GM21717 (cell line): Measurements from ENCODE around the gene BCAP29.

Source experiments
- ATAC-seq: cut with Tn5 transposase; IDR thresholded peaks from one replicate; pipeline ENCODE4 v1.9.1; 2021; ENCODE audit warnings: mild to moderate bottlenecking, moderate library complexity; ENCODE audit not compliant: unreplicated experiment

Gene BCAP29

DNA sequence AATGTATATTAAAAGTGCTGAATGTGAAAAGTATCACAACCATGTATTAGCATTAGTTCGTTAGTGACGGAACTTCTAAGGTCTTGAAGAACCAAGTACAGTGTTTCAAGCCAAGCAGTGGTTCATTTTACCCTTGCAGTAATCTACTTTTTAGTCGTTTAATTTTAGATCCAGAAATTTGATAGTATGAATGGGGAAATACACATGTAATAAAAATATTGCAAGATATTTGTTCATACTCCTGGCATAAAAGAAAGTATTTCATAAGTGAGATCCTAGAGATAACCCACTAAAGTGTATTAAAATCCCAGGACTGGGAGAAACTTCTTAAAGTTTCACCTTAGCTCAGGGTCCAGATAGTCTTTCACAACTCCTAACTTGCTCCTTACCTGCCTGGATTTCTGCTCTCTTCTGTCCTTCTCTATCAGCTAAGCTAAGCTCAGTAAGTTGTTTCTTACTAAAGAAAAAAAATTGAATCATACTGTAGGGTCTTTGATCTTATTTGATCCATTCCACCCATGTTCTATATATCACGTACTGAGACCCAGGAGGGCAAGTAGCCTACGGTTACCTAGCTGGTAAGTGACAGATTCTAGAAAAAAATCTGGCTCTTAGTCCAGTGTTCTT lies 1.5 kb downstream of the BCAP29 start:
- no peak for ATAC-seq

DNA sequence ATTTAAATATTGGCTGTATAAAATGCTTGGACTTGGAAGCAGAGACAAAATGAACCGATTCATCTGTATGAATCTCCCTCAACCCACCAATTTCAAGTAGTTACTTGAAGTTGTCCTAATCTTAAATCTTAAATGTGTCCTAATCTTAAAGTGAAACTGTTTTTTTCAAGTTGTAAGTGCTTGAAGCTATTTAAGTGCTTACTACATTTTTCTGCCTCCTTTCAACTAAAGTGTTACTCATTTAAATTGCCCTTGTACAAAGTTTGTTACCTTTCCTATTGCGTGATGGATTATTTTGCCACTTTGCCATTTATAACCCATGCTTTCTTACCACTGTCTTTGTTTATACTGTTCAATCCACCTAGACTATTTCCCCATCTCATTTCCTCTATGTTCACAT lies 2.8 kb downstream of the BCAP29 start:
- no peak for ATAC-seq

DNA sequence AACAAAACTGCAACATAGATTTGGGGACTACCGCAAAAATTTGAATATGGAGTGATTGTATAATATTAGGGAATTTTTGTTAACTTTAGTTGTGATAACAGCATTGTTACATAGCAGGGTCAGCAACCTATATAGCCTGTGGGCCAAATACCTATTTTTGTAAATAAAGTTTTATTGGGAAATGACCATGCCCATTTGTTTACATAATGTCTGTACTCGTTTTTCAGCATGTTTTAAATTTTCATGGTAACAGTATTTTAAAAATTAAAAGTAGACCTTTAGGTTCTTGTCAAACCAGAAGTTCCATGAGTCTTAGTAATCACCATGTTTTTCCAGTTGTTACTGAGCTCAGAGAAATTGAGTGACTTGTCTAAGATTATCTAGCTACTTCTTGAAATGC lies 4.7 kb downstream of the BCAP29 start:
- no peak for ATAC-seq

DNA sequence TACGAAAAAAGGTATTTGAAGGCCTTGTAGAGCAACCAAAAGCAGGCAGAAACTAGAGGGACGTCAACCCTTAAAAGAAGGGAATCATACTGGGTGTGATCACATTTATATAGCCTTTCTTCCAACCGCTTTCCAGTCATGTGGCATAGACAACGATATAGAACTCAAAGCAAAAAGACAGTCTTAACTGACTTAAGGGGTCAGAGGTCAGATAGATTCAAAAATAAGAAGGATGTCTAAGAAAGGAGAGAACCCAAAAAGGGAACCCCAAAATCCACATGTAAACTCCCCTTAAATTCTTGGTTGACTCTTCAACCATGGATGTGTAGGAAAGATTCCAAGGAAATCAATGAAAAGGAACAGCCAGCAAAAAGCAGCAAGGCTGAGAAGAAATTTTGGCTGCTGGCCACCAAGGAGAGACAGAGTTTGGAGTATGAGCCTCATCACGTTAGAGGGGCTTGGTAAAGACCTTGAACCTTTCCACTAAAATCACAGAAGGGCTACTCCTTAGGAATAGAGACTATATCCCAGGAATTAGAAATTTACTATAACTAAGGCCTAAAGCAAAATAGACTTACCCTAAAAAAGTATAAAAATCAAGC lies 8.6 kb downstream of the BCAP29 start:
- no peak for ATAC-seq

DNA sequence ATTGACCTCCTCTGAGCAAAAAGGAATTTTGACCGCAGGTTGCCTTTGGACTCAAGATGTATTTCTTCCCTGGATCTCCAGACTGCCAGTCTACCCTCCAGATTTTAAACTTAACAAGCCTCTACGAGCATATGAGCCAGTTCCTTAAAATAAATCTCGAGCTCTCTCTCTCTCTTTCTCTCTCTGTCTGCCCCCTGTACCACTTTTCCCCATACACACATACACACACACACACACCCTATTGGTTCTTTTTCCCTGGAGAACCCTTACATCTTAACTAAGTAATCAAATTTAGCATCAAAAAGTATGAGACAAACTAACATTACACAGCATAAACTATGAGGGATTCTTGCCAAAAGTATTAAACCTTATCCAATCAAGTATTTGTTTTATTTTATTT lies 11.4 kb downstream of the BCAP29 start:
- ATAC-seq: no peak

DNA sequence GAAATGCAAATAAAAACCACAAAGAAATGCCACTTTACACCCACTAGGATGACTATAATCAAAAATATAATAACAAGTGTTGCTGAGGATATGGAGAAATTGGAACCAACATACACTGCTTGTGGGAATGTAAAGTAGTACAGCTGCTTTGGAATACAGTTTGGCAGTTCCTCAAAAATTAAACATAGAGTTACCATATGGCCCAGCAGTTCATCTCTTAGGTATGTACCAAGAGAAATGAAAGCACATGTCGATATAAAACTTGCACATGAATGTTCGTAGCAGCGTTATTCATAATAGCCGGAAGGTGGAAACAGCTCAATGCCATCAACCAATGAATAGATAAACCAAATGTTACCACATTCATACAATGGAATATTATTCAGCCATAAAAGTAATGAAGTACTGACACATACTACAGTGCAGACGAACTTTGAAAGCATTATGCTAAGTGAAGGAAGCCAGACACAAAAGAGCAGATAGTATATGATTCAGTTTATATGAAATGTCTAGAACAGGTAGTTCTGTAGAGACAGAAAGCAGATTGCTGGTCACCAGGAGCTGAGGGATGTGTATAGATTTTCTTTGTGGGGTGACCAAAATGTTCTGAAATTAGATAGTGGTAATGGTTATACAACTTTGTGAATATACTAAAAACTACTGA lies 12.4 kb downstream of the BCAP29 start:
- ATAC-seq: no peak

DNA sequence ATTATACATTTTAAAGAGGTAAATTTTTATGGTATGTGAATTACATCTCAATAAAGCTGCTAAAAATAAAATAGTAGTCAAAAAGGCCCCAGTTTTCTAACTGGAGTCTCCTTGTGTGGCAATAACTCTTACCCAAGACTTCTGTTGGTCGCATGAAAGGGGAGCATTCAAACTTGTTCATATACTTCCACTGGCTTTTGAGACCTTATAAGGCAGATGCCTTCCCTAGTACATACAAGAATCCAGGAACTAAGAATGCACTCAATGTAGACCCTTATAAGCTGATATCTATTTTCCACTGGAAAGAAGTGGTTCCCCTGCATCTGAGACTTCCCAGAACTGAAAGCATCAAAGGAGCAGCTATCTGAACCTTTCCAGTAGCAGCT lies 13.0 kb downstream of the BCAP29 start:
- no peak for ATAC-seq

DNA sequence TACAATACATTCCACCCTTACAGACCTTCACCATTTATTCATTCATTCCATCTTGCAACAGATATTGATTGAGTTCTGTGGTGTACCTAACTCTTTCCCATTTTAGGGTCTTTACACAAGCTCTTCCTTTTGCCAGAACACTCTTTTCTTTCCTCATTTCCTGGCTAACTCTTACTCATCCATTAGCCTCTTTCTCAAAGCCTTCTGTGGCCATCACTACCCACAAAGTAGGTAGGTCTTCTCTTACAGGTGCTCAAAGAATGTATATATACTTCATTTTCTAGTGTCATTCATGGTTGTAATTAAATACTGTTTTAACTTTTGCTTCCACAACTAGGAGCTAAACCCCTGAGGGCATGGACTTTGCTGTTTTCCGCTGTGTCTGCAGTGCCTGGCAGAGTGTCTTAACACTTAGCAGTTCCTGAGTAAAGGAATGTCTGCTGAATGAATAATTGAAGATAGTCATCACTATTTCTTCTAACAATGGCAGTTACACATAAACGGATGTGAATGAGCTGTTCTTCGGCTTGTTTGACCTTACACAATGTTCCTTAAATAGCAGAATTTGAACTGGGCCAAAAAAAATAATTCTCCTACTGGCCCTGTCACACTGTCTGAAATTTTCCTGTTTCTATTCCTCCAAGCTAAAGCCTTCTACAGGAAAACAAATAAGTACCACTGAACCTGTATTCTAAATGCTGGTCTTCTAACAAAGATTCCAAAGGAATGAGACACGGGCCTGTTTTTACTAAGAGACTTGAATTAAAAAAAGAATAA lies 15.1 kb downstream of the BCAP29 start:
- no peak for ATAC-seq

DNA sequence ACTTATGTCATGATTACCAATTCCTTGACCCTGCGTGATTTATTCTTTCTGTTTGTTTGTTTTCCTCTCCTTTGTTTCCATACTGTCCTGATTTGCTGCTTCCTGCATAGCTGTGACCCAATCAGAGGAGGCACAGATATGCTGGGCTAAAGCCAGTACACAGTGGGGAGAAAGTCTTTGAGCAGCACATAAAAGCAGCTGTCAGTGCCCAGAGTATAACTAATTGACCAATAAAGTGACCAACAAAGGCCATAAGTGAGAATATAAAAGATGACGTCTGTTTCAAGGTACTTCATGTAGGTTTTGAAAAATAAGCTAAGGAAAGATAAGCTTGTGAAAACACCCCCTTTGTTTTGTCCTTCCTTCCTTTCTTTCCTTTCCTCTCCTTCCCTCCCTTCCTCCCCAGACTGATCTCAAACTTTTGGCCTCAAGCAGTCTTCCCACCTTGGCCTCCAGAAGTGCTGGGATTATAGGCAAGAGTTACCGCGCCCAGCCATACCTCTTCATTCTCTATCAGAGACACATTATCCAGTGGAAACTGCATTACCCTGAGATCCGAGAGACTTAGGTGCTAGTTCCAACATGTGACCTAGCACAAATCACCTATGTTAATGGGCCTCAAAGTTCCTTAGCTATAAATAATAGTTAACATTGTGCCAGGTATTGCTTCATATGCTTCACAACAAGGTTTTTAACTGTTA lies 17.0 kb downstream of the BCAP29 start:
- ATAC-seq: no peak

DNA sequence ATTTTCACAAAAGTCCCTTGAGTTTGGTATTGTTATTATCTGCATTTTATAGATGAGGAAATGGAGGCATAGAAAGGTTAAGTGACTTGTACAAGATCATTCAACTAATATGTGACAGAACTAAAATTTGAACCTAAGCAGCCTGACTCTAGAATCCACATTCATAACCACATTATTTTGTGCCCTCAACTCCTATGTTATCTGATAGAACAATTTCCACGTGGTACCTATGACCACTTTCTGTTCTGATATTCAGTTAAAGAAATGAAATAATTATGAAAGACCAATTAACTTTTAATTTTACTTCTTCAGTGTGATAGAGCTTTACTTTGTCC lies 17.5 kb downstream of the BCAP29 start:
- no peak for ATAC-seq

DNA sequence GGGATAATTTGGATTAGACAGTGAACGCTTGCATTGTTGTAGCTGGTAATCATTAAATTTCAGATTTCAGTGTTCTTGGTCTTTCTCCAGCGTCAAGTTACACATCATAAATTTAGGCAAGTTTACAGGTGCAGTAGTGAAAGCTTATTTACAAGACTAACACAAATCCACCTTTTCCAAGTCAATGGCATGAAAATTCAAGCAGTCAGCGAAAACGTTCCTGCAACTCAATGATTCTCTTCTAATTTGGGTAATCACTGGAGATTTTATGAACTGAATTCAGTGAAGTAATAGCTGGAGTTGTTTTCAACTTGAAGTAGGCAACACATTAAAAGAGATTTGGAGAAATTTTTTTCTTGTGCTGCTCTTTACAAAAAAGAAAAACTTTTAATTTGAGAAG lies 17.9 kb downstream of the BCAP29 start:
- ATAC-seq: no peak

DNA sequence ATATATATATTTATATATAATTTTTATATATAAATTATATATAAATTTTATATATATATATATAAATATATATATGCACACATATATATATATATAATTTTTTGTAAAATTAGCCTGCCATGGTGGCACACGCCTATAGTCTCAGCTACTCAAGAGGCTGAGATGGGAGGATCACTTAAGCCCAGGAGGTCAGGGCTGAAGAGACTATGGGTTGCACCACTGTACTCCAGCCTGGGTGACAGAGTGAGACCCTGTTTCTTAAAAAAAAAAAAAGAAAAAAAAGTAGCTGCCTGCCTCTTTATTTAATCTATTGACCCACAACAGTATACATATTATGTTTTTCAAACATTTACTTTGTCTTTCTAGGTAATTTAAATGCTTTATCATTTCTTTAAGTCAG lies 19.2 kb downstream of the BCAP29 start:
- no peak for ATAC-seq

DNA sequence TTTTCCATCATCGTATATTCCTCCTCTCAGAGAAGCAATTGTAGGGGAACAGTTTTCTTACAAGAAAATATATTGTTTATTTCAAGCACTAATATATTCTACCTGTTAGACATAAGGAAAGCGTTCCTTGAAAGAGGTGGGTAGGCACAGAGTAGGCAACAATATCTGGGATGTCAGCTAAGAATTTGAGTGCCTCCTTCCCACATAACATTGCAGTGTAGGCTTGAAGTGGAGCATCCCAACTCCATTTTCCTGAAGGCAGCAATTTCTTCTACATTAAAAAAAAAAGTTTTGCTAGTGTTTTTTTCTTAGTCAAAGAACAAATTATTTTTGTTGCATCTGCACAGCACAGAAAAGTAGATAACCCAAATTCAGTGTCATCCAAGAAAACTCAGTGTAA lies 20.8 kb downstream of the BCAP29 start:
- ATAC-seq: no peak

DNA sequence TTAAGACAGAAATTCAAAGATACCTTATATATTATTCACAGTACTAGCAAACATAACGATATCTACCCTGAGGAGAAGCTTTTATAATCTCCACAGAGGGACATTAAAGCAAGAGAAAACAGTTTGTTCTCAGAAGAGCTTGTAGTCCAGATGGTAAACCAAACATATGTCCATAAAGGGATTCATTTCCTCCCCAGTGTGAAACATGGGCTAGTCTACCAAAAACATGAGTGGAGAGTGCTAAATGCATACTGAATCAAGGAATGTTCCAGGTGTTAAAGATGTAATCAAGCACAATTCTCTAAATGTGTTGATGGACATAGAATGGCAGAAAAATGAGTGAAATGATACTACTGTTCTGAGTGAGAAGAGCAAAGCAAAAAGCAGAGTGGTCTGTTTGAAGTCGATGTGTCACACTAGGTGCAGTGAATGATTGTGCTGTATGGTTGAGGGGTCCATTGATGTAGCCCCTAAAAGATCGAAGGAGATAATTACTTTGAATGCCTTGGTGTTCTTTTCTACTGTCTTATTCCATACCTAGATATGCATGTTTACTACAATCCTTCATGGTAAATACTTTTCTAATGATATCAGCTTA lies 25.3 kb downstream of the BCAP29 start:
- no peak for ATAC-seq

DNA sequence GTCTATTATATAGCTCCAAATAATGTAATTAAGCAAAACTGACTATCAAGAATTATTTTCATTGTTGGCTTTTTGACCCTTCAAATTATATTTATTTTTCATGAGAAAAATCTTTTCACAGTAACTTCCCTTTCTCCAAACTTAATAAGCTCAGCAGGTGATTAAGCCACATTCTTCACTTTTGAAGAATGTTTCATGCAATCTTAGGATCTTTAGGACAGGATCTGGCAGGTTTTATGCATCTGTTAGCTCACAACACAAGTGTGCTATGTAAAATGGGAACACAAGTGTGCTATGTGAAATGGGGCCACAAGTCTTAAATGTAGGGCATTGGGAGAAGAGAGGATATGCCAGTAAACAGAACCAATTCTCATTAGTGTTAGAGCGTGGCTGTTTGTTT lies 26.3 kb downstream of the BCAP29 start:
- ATAC-seq: no peak

DNA sequence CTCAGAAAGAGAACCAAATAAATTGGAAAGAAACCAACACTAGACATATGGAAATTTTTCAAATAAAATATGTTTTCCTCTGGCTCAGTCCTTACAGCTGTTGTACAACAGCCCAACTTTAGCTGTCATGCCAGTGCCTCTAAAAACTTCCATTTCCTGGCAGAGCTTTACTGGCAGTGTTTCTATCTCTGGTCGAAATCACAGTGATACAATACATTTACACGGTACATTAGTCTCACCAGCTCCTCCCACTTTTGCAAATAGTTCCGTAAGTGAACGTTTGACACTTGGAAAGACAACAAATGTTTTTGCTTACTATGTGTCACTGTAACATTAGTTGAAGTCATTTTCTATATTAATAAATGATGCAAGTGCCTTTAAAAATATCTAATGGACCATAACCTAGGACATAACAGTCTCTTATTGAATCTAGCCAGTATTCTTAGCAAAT lies 29.8 kb downstream of the BCAP29 start:
- ATAC-seq: no peak

DNA sequence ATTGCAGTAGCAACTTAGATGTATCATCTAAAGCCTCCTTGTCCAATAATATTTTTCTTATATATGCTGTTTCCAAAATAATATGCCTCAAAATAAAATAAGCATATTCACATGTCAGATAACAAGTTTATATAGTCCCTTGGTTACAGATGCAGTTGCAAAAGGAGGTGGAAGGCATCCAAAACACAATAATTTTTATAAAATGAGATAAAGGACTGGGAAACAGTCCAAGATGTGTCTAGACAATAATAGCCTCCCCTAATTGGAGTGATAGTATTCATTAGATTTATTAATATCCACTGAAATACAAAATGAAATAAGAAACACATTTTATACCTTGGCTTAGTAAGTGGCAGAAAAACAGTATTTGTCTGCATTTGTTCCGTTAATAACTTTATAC lies 30.3 kb downstream of the BCAP29 start:
- no peak for ATAC-seq

DNA sequence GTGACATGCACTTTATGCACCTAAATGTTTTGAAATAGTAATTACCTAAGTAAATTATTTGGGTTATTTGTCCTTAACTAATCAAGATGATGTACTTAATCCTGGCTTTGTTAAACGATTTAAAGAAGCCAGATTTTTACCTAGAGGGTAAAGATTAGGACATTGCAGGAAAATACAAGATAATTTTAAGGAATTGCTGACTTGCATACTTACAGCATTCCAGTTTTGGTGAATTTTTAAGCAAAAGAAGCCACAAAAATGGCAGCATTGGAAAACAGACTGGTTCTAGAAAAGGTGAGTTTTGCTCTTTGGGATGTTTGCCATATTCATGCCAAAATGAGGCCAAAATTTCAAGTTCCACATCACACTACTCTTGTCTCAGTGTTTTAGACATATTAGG lies 33.4 kb downstream of the BCAP29 start:
- no peak for ATAC-seq

DNA sequence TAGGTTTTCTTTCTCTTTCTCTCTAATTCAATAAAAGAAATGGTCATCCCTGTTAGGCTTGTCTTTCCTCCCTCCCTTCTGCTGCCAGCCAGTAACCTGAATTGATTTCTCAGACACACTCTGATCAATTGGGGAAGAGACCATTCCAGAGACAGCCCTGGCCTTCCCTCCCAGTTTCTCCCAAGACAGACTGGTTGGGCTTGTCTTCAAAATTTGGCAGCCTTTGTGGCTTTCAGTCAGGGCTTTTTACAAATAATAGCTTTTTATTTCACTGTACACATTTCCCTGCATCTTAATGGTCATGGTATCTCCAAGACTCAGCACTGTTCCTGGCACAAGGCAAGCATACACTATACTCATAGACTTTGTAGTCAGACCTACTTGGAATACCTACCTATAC lies 33.9 kb downstream of the BCAP29 start:
- no peak for ATAC-seq

DNA sequence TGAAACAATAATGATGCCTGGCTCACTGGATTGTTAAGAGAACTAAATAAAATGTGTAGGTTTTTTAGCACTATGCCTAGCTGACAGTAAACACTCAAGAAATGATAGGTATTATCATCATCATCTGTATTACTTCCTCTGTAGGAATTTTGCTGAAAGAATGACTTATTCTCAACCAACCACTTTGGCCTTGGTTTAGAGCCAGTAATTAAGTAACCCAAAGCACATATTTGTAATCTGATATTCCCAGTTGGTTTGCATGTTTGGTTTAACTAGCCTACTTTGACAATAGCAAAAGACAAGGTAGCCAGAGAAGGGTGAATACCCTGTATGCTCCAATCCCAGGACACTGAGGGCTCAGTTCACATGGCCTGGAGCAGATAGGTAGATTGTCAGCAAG lies 34.4 kb downstream of the BCAP29 start:
- ATAC-seq: no peak
